HepG2 (cell line): ENCODE results near the gene FGFR4. TPM values are rescaled to one million over a fixed set of nuclear protein-coding genes. Genes with fewer than 3 reads are reported as not detected.

ENCODE experiments used
- ATAC-seq: fragments of 200-7000 bp; cut with Tn5 transposase; 3 replicates; pipeline ENCODE4 v1.9.1; 2020; ENCODE audit warnings: mild to moderate bottlenecking, moderate library complexity
- BruUV-seq: library from RNA; stranded (reverse); fragments of 400-500 nt; replicated peaks from 2 replicates; lab custom pipeline; 2021; lab: Mats Ljungman, UMichigan
- CTCF ChIA-PET: fragments of 300-600 bp; formaldehyde crosslinking; extraction: SDS; loops from one replicate; lab custom pipeline; 2021; ENCODE audit warnings: low total read pairs, inconsistent platforms, low intra/inter-chr PET ratio; lab: Yijun Ruan, JAX
- POLR2A ChIA-PET: fragments of 350-600 bp; sonication (Branson Sonifier 250); formaldehyde crosslinking; loops from one replicate; lab custom pipeline; 2020; ENCODE audit warnings: antibody characterized with exemption, inconsistent platforms; lab: Yijun Ruan, JAX
- DNase-seq: peaks from one replicate; pipeline ENCODE4 v3.0.0-alpha.2; 2015; ENCODE audit warnings: low spot score
- FAIRE-seq: peaks from 3 replicates; lab custom pipeline; 2011; peaks lifted over from hg19 to GRCh38; lab: Jason Lieb, UNC
- H2AFZ ChIP-seq: one replicate; pipeline ENCODE4 v1.6.1; 2011; ENCODE audit warnings: low read length, inconsistent platforms
- H3K27ac ChIP-seq: fragments of 300-600 bp; 3 replicates; pipeline ENCODE4 v1.8.0; 2011; ENCODE audit warnings: mixed run types, mild to moderate bottlenecking, mixed read lengths, low read length, inconsistent platforms; ENCODE audit not compliant: insufficient read depth; ENCODE audit errors: extremely low read length
- H3K27me3 ChIP-seq, 2 experiments: fragments of 200-600 bp in 1 of 2; 2 replicates in 1 of 2; 3 replicates in 1 of 2; pipeline versions ENCODE4 v1.6.0 to v1.8.0; 2011; ENCODE audit warnings: low read length in 2 of 2, mild to moderate bottlenecking in 2 of 2, moderate library complexity in 2 of 2, inconsistent platforms in 1 of 2; ENCODE audit not compliant: insufficient read depth in 2 of 2, control insufficient read depth in 1 of 2
- H3K36me3 ChIP-seq, 2 experiments: fragments of 200-600 bp in 1 of 2; replicated peaks in 1 of 2; 2 replicates in 1 of 2; 3 replicates in 1 of 2; pipeline versions ENCODE4 v1.5.1 to v1.8.0; 2011; ENCODE audit warnings: low read length in 2 of 2, inconsistent platforms in 1 of 2; ENCODE audit not compliant: insufficient read depth in 2 of 2, control insufficient read depth in 1 of 2
- H3K4me1 ChIP-seq: 2 replicates; pipeline ENCODE4 v1.5.1; 2012; ENCODE audit warnings: low read length, inconsistent platforms; ENCODE audit not compliant: insufficient read depth
- H3K4me2 ChIP-seq: 2 replicates; pipeline ENCODE4 v1.6.0; 2011; ENCODE audit warnings: low read depth, low read length, inconsistent platforms
- H3K4me3 ChIP-seq, 3 experiments: fragments of 200-600 bp in 1 of 3; sonication (generic), shearing (Covaris generic) in 1 of 3; replicated peaks in 1 of 3; 2 replicates each; pipeline ENCODE4 v1.5.1; 2011 to 2016; ENCODE audit warnings: low read length in 3 of 3, inconsistent platforms in 2 of 3, low read depth in 2 of 3, mild to moderate bottlenecking in 2 of 3, control low read depth in 1 of 3, mixed read lengths in 1 of 3; ENCODE audit not compliant: insufficient read depth in 1 of 3
- H3K79me2 ChIP-seq: one replicate; pipeline ENCODE4 v1.6.1; 2011; ENCODE audit warnings: low read length, inconsistent platforms; ENCODE audit not compliant: insufficient read depth
- H3K9ac ChIP-seq: 2 replicates; pipeline ENCODE4 v1.6.0; 2011; ENCODE audit warnings: mild to moderate bottlenecking, low read depth, low read length, inconsistent platforms; ENCODE audit not compliant: insufficient read depth
- H3K9me3 ChIP-seq: 2 replicates; pipeline ENCODE4 v1.5.1; 2012; ENCODE audit warnings: mild to moderate bottlenecking, low read length
- H4K20me1 ChIP-seq: 2 replicates; pipeline ENCODE4 v1.6.0; 2011; ENCODE audit warnings: inconsistent platforms, mild to moderate bottlenecking, low read length, moderate library complexity; ENCODE audit not compliant: insufficient read depth
- FOSL2 ChIP-seq: sonication (generic); formaldehyde crosslinking; IDR thresholded peaks from 2 replicates; pipeline ENCODE4 v1.4.0; 2020; ENCODE audit warnings: missing genetic modification reagents
- FOXP4 ChIP-seq: sonication (generic); formaldehyde crosslinking; IDR thresholded peaks from 2 replicates; pipeline ENCODE4 v1.4.0; 2020; ENCODE audit warnings: missing genetic modification reagents
- MYPOP ChIP-seq: sonication (generic); formaldehyde crosslinking; IDR thresholded peaks from 2 replicates; pipeline ENCODE4 v1.8.1; 2023; ENCODE audit warnings: mild to moderate bottlenecking, moderate library complexity, missing genetic modification reagents
- SRSF9 ChIP-seq: fragments of 200-400 bp; formaldehyde crosslinking; IDR thresholded peaks from 2 replicates; pipeline ENCODE4 v1.6.1; 2018; ENCODE audit warnings: borderline replicate concordance, mild to moderate bottlenecking, low read depth, low read length; ENCODE audit not compliant: insufficient read depth, poor library complexity, severe bottlenecking
- TAF1 ChIP-seq: sonication (generic); formaldehyde crosslinking; IDR thresholded peaks from 2 replicates; pipeline ENCODE4 v1.4.0; 2020; ENCODE audit warnings: missing genetic modification reagents
- TP53 ChIP-seq: sonication (generic); formaldehyde crosslinking; conservative IDR thresholded peaks from 2 replicates; pipeline ENCODE4 v1.4.0; 2020; ENCODE audit warnings: missing genetic modification reagents
- ZFX ChIP-seq: sonication (generic); formaldehyde crosslinking; IDR thresholded peaks from 2 replicates; pipeline ENCODE4 v1.4.0; 2020; ENCODE audit warnings: mild to moderate bottlenecking, low read depth, missing genetic modification reagents, moderate library complexity
- ZNF329 ChIP-seq: sonication (generic); formaldehyde crosslinking; IDR thresholded peaks from 2 replicates; pipeline ENCODE4 v1.9.0; 2021; ENCODE audit warnings: low read depth, mild to moderate bottlenecking, missing genetic modification reagents
- ZNF740 ChIP-seq: sonication (generic); formaldehyde crosslinking; IDR thresholded peaks from 2 replicates; pipeline ENCODE4 v1.4.0; 2020; ENCODE audit warnings: missing genetic modification reagents
- ZNF850 ChIP-seq: sonication (generic); formaldehyde crosslinking; conservative IDR thresholded peaks from 2 replicates; pipeline ENCODE4 v1.9.0; 2021; ENCODE audit warnings: mild to moderate bottlenecking, missing genetic modification reagents
- ZSCAN21 ChIP-seq: sonication (generic); formaldehyde crosslinking; IDR thresholded peaks from 2 replicates; pipeline ENCODE4 v1.8.0; 2022; ENCODE audit warnings: mild to moderate bottlenecking, missing genetic modification reagents, moderate library complexity, borderline replicate concordance
- WGBS: methylation state at CpG from one replicate; pipeline ENCODE4 v1.1.6; 2017; ENCODE audit warnings: low lambda C conversion rate; 5-methylcytosine and 5-hydroxymethylcytosine counted together
- in situ Hi-C: cut with HindIII; loops from 2 replicates; pipeline ENCODE4 v1.10.0; 2017; ENCODE audit warnings: low pct_unique_long_range_greater_than_20kb; ENCODE audit not compliant: extremely low pct_ligation_motif_present
- intact Hi-C: fragments of 100-400 bp; cut with micrococcal nuclease; formaldehyde crosslinking; loops from one replicate; pipeline ENCODE4 v1.10.0; 2022; ENCODE audit not compliant: unreplicated experiment
- polyA plus RNA-seq, 8 experiments: library from polyadenylated mRNA; depleted of rRNA in 3 of 8; stranded (reverse) in 7 of 8; unstranded in 1 of 8; fragments of >200 nt; fragmentation: Illumina TruSeq in 4 of 8; extraction: Trizol in 4 of 8; gene quantifications; 2 replicates each; pipeline versions ENCODE4 v1.2.1 to v1.2.3, GENCODE V29; 2011 to 2016; ENCODE audit warnings: low read depth in 4 of 8, missing spikeins in 1 of 8, mixed read lengths in 1 of 8; ENCODE audit not compliant: insufficient read depth in 1 of 8
- total RNA-seq, 5 experiments: library from RNA; depleted of rRNA; stranded (reverse); fragments of >200 nt; fragmentation: Illumina TruSeq; extraction: Trizol; gene quantifications; 2 replicates each; pipeline ENCODE4 v1.2.3, GENCODE V29; 2016; ENCODE audit warnings: low read depth in 1 of 5
- TF ChIP-seq, protein P1 (sequence below): sonication (generic); formaldehyde crosslinking; IDR thresholded peaks from 2 replicates; pipeline ENCODE4 v1.5.0; 2020; ENCODE audit warnings: mild to moderate bottlenecking, missing genetic modification reagents

FGFR4 gene
- total and polyA plus RNA-seq, 2 of the 13 experiments (the other 11 are each of a cell fraction or from before 2014, with no cell fraction given): 129 to 219 TPM

GRCh38 chr5:177134697-177135225 is 48.0 kb downstream of the FGFR4 start:
- Histone ChIP-seq H3K4me1 (no peaks in the 10 kb centered on the region), H3K79me2 (no peaks in the 10 kb centered on the region), H3K4me2 (peak overlapping the region; percentile 45; the same call in 1 of the 2 replicates), H4K20me1 (no peaks in the 10 kb centered on the region), H3K4me3 (peak overlapping the region in 2 of 3 experiments; percentile 16 to 23; a peak in 1 of 6 replicates), H3K9me3 (no peaks in the 10 kb centered on the region), H3K36me3 (no peaks in the 10 kb centered on the region), H3K9ac (no peak overlapping the region), H3K27me3 (peaks cover 0 to 11% of the 10 kb centered on the region in 2 experiments; a peak in 2 of 5 replicates), H3K27ac (no peak overlapping the region), H2AFZ (no peak overlapping the region)
- no peak for TF ChIP-seq TAF1
- TF ChIP-seq ZNF329 (CRISPR knock-in tag): no peak
- 0 out of 2 replicates have a peak, but pooled peaks have one; percentile 4 for TF ChIP-seq ZFX (CRISPR knock-in tag)
- no peak for TF ChIP-seq ZNF850
- no peak for TF ChIP-seq ZNF740 (CRISPR knock-in tag)
- TF ChIP-seq SRSF9: no peak
- TF ChIP-seq FOXP4 (CRISPR knock-in tag): no peak
- TF ChIP-seq TP53 (CRISPR knock-in tag): no peak
- TF ChIP-seq FOSL2 (CRISPR knock-in tag): no peak
- TF ChIP-seq ZSCAN21 (CRISPR knock-in tag): no peak
- TF ChIP-seq, protein P1, sequence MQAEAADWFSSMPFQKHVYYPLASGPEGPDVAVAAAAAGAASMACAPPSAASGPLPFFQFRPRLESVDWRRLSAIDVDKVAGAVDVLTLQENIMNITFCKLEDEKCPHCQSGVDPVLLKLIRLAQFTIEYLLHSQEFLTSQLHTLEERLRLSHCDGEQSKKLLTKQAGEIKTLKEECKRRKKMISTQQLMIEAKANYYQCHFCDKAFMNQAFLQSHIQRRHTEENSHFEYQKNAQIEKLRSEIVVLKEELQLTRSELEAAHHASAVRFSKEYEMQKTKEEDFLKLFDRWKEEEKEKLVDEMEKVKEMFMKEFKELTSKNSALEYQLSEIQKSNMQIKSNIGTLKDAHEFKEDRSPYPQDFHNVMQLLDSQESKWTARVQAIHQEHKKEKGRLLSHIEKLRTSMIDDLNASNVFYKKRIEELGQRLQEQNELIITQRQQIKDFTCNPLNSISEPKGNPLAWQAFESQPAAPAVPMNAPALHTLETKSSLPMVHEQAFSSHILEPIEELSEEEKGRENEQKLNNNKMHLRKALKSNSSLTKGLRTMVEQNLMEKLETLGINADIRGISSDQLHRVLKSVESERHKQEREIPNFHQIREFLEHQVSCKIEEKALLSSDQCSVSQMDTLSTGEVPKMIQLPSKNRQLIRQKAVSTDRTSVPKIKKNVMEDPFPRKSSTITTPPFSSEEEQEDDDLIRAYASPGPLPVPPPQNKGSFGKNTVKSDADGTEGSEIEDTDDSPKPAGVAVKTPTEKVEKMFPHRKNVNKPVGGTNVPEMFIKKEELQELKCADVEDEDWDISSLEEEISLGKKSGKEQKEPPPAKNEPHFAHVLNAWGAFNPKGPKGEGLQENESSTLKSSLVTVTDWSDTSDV (CRISPR knock-in tag): no peak
- TF ChIP-seq MYPOP (CRISPR knock-in tag): peak; percentile 50
- CTCF ChIA-PET: no interaction called here
- intact Hi-C loops (no loop called here), in situ Hi-C loops (no loop called here)
- no peak for ATAC-seq
- 71% methylated on average over 8 of the region's 13 CpGs for WGBS
- BruUV-seq: no TSS peak
- DNase-seq: no peak
- POLR2A ChIA-PET: no interaction called here
- no peak for FAIRE-seq
